GM12878 (cell line): ENCODE data around the gene SEMA4F. TPM values are rescaled to one million over a fixed set of nuclear protein-coding genes. Genes with fewer than 3 reads are reported as not detected.

ENCODE experiments used
- ATAC-seq: fragments of 200-7000 bp; cut with Tn5 transposase; 3 replicates; pipeline ENCODE4 v1.9.1; 2020; ENCODE audit warnings: mild to moderate bottlenecking, moderate library complexity
- BruUV-seq: library from RNA; stranded (reverse); fragments of 400-500 nt; replicated peaks from 2 replicates; lab custom pipeline; 2021; lab: Mats Ljungman, UMichigan
- CTCF ChIA-PET: fragments of 300-600 bp; sonication (Branson Sonifier 250); formaldehyde crosslinking; extraction: SDS; loops from one replicate; lab custom pipeline; 2021; ENCODE audit warnings: inconsistent platforms; lab: Yijun Ruan, JAX
- POLR2A ChIA-PET: fragments of 350-600 bp; formaldehyde crosslinking; extraction: SDS; loops from one replicate; lab custom pipeline; 2021; ENCODE audit warnings: inconsistent platforms; lab: Charles Lee
- RAD21 ChIA-PET: fragments of 300-600 bp; sonication (Branson Sonifier 250); formaldehyde crosslinking; loops from one replicate; lab custom pipeline; 2023; ENCODE audit warnings: antibody characterized with exemption; ENCODE audit not compliant: unreplicated experiment; lab: Charles Lee
- SMC1A ChIA-PET: fragments of 300-600 bp; sonication (Branson Sonifier 250); formaldehyde crosslinking; loops from one replicate; lab custom pipeline; 2023; ENCODE audit not compliant: unreplicated experiment, uncharacterized antibody; lab: Charles Lee
- DNase-seq: peaks from one replicate; pipeline ENCODE4 v3.0.0-alpha.2; 2011; ENCODE audit warnings: low read depth, low spot score
- FAIRE-seq: peaks from 3 replicates; lab custom pipeline; 2011; peaks lifted over from hg19 to GRCh38; lab: Jason Lieb, UNC
- H2AFZ ChIP-seq: 2 replicates; pipeline ENCODE4 v1.6.0; 2011; ENCODE audit warnings: low read depth, low read length, control low read depth; ENCODE audit not compliant: control insufficient read depth
- H3K27ac ChIP-seq: 2 replicates; pipeline ENCODE4 v1.5.1; 2011; ENCODE audit warnings: control low read depth; ENCODE audit not compliant: control insufficient read depth, insufficient read depth
- H3K27me3 ChIP-seq, 2 experiments: replicated peaks in 1 of 2; 2 replicates each; pipeline versions ENCODE4 v1.6.0 to v1.6.1; 2011; ENCODE audit warnings: low read length in 1 of 2; ENCODE audit not compliant: control insufficient read depth in 2 of 2, insufficient read depth in 2 of 2
- H3K36me3 ChIP-seq, 2 experiments: 2 replicates each; pipeline ENCODE4 v1.5.1; 2011; ENCODE audit warnings: low read length in 1 of 2; ENCODE audit not compliant: control insufficient read depth in 2 of 2, insufficient read depth in 2 of 2
- H3K4me1 ChIP-seq: 2 replicates; pipeline ENCODE4 v1.6.1; 2011; ENCODE audit warnings: mild to moderate bottlenecking, low read length, moderate library complexity, mixed read lengths; ENCODE audit not compliant: control insufficient read depth, insufficient read depth
- H3K4me2 ChIP-seq: 2 replicates; pipeline ENCODE4 v1.6.0; 2011; ENCODE audit warnings: control low read depth; ENCODE audit not compliant: control insufficient read depth, insufficient read depth
- H3K4me3 ChIP-seq: fragments of 200-600 bp; sonication (generic); 2 replicates; pipeline ENCODE4 v1.5.1; 2016
- H3K79me2 ChIP-seq: 2 replicates; pipeline ENCODE4 v1.6.0; 2011; ENCODE audit warnings: low read length; ENCODE audit not compliant: control insufficient read depth, insufficient read depth
- H3K9ac ChIP-seq: 2 replicates; pipeline ENCODE4 v1.8.0; 2011; ENCODE audit warnings: low read length, control low read depth, mixed read lengths; ENCODE audit not compliant: control insufficient read depth, insufficient read depth
- H3K9me3 ChIP-seq: replicated peaks from 3 replicates; pipeline ENCODE4 v1.5.1; 2011; ENCODE audit warnings: mild to moderate bottlenecking, low read length; ENCODE audit not compliant: control insufficient read depth, insufficient read depth
- H4K20me1 ChIP-seq: 2 replicates; pipeline ENCODE4 v1.6.0; 2011; ENCODE audit not compliant: control insufficient read depth, insufficient read depth
- BCL3 ChIP-seq: IDR thresholded peaks from 2 replicates; pipeline ENCODE4 v1.6.1; 2011; ENCODE audit warnings: borderline replicate concordance, low read depth, mild to moderate bottlenecking, moderate library complexity, low read length; ENCODE audit not compliant: insufficient read depth, poor library complexity, severe bottlenecking
- CBX5 ChIP-seq: sonication (generic); IDR thresholded peaks from 2 replicates; pipeline ENCODE4 v1.6.1; 2016; ENCODE audit warnings: low read depth, moderate library complexity, mild to moderate bottlenecking, inconsistent platforms
- ELK1 ChIP-seq: IDR thresholded peaks from 2 replicates; pipeline ENCODE4 v1.6.1; 2012; ENCODE audit warnings: low read depth, low read length, improper control_type of control experiment
- JUND ChIP-seq: IDR thresholded peaks from 2 replicates; pipeline ENCODE4 v1.6.1; 2012; ENCODE audit warnings: low read depth, mild to moderate bottlenecking, low read length, improper control_type of control experiment, moderate library complexity
- MLLT1 ChIP-seq: fragments of 450-650 bp; IDR thresholded peaks from 2 replicates; pipeline ENCODE4 v1.6.1; 2016; ENCODE audit warnings: mild to moderate bottlenecking
- PKNOX1 ChIP-seq: fragments of 450-650 bp; IDR thresholded peaks from 2 replicates; pipeline ENCODE4 v1.6.1; 2016; ENCODE audit warnings: mild to moderate bottlenecking
- REST ChIP-seq: IDR thresholded peaks from 2 replicates; pipeline ENCODE4 v1.6.1; 2012; ENCODE audit warnings: mild to moderate bottlenecking, low read depth, low read length
- SP1 ChIP-seq: IDR thresholded peaks from one replicate; pipeline ENCODE4 v1.6.1; 2011; ENCODE audit warnings: low read depth, low read length
- ZSCAN29 ChIP-seq: fragments of 450-650 bp; IDR thresholded peaks from 2 replicates; pipeline ENCODE4 v1.6.1; 2017; ENCODE audit warnings: mild to moderate bottlenecking, moderate library complexity
- WGBS: methylation state at CpG from one replicate; pipeline ENCODE4 v1.1.6; 2016; ENCODE audit warnings: low lambda C conversion rate; ENCODE audit not compliant: insufficient replicate concordance, insufficient coverage; ENCODE audit errors: missing lambda C conversion rate; 5-methylcytosine and 5-hydroxymethylcytosine counted together
- in situ Hi-C: fragments of 300-500 bp; cut with MboI; formaldehyde crosslinking; loops from 9 replicates; pipeline ENCODE4 v1.14.3; 2018; ENCODE audit warnings: mixed read lengths
- intact Hi-C: fragments of 100-400 bp; cut with micrococcal nuclease; formaldehyde crosslinking; loops from one replicate; pipeline ENCODE4 v1.14.2; 2022; ENCODE audit not compliant: unreplicated experiment
- polyA plus RNA-seq, 11 experiments: library from polyadenylated mRNA; depleted of rRNA in 4 of 11; unstranded in 6 of 11; stranded (reverse) in 5 of 11; fragments of >200 nt; fragmentation: Nextera tagmentation in 4 of 11; fragmentation: Illumina TruSeq in 1 of 11; extraction: Ambion mirVana in 4 of 11; extraction: Trizol in 1 of 11; gene quantifications; 1 replicate in 1 of 11; 2 replicates in 10 of 11; pipeline versions ENCODE4 v1.2.1 to v1.2.3, GENCODE V29; 2011 to 2016; ENCODE audit warnings: inconsistent platforms in 2 of 11, missing spikeins in 2 of 11, low read depth in 1 of 11
- total RNA-seq, 4 experiments: library from RNA; depleted of rRNA in 3 of 4; stranded (reverse); fragments of >200 nt in 3 of 4; fragmentation: Illumina TruSeq in 1 of 4; extraction: Trizol in 1 of 4; gene quantifications; 2 replicates each; pipeline versions ENCODE4 v1.2.1 to v1.2.3, GENCODE V29; 2013 to 2021

SEMA4F gene
- total and polyA plus RNA-seq, 10 of the 15 experiments (the other 5 are each of a cell fraction or from before 2014, with no cell fraction given) = 0.26 to 3.0 (median 2.1) TPM

- TF ChIP-seq REST = no peak
- TF ChIP-seq PKNOX1 = peak; percentile 58; the same call in 1 of the 2 replicates
Measured at GRCh38 chr2:74690571-74690970, 36.5 kb downstream of the SEMA4F start (continued).

GRCh38 chr2:74691929-74692328 lies 37.9 kb downstream of the SEMA4F start:
- Histone ChIP-seq H3K27ac (no peak overlapping the region), H3K27me3 (peaks cover 0 to 2% of the 10 kb centered on the region in 2 experiments; a peak in 1 of 4 replicates), H2AFZ (no peak overlapping the region), H4K20me1 (no peaks in the 10 kb centered on the region), H3K4me1 (no peaks in the 10 kb centered on the region), H3K4me2 (no peak overlapping the region), H3K4me3 (no peak overlapping the region), H3K79me2 (no peaks in the 10 kb centered on the region), H3K9me3 (no peaks in the 10 kb centered on the region), H3K9ac (no peak overlapping the region), H3K36me3 (no peaks in the 10 kb centered on the region)
- POLR2A ChIA-PET = no interaction called here
- FAIRE-seq (no peak), DNase-seq (no peak), ATAC-seq (no peak)
- SMC1A ChIA-PET = interaction anchor here (0.7 to 2.2 kb wide), 6 partner anchors 9 to 916 kb away, joined by 3 to 7 read pairs (median 4); no protein-coding TSS in a partner anchor
- intact Hi-C loops = loop anchor here (10.0 kb wide), 1 partner anchor 933 kb away; no protein-coding TSS in a partner anchor
- RAD21 ChIA-PET = interaction anchor here (1.1 to 2.0 kb wide), 4 partner anchors 22 to 184 kb away, joined by 3 to 12 read pairs (median 4); no protein-coding TSS in a partner anchor
- CTCF ChIA-PET = interaction anchor here (0.9 to 3.0 kb wide), 10 partner anchors 10 to 966 kb away, joined by 3 to 29 read pairs (median 6); no protein-coding TSS in a partner anchor
- no TSS peak for BruUV-seq
- WGBS = 31% methylated on average over 5 of the region's 5 CpGs
- in situ Hi-C loops = loop anchor here (10.0 kb wide), 1 partner anchor 913 kb away; no protein-coding TSS in a partner anchor
- no peak for TF ChIP-seq BCL3
- TF ChIP-seq ZSCAN29 = no peak
- TF ChIP-seq JUND = no peak
- TF ChIP-seq ELK1 = no peak
- TF ChIP-seq MLLT1 = no peak
- TF ChIP-seq CBX5 = no peak
- no peak for TF ChIP-seq SP1
